K562 (cell line): ENCODE results near the gene LHX5. TPM values are rescaled to one million over a fixed set of nuclear protein-coding genes. Genes with fewer than 3 reads are reported as not detected.

ENCODE experiments used
- ATAC-seq: fragments of 200-7000 bp; cut with Tn5 transposase; 3 replicates; pipeline ENCODE4 v1.9.1; 2020; ENCODE audit warnings: moderate library complexity
- BruUV-seq: library from RNA; stranded (reverse); fragments of 400-500 nt; replicated peaks from 2 replicates; lab custom pipeline; 2021; lab: Mats Ljungman, UMichigan
- CTCF ChIA-PET: fragments of 300-600 bp; formaldehyde crosslinking; extraction: SDS; loops from one replicate; lab custom pipeline; 2021; ENCODE audit warnings: low intra/inter-chr PET ratio; lab: Yijun Ruan, JAX
- POLR2A ChIA-PET: fragments of 300-600, 350-650 bp; sonication (Branson Sonifier 250); formaldehyde crosslinking; extraction: SDS; loops from one replicate; lab custom pipeline; 2021; ENCODE audit warnings: antibody characterized with exemption, inconsistent platforms; lab: Yijun Ruan, JAX
- DNase-seq, 4 experiments: peaks; one replicate each; pipeline versions ENCODE4 v3.0.0 to v3.0.0-alpha.2; 2011 to 2018; ENCODE audit warnings: low spot score in 3 of 4, mixed read lengths in 3 of 4; ENCODE audit errors: extremely low read depth in 1 of 4
- FAIRE-seq: peaks from 2 replicates; lab custom pipeline; 2011; peaks lifted over from hg19 to GRCh38; lab: Jason Lieb, UNC
- H2AFZ ChIP-seq: 2 replicates; pipeline ENCODE4 v1.6.0; 2011; ENCODE audit warnings: low read depth, low read length, control low read depth, inconsistent platforms
- H3K27ac ChIP-seq: fragments of 200-600 bp; 3 replicates; pipeline ENCODE4 v1.8.0; 2011; ENCODE audit warnings: low read depth, mild to moderate bottlenecking, control low read depth, inconsistent platforms, low read length, moderate library complexity, mixed read lengths; ENCODE audit errors: extremely low read depth
- H3K27me3 ChIP-seq, 2 experiments: fragments of 300-600 bp in 1 of 2; 2 replicates in 1 of 2; 3 replicates in 1 of 2; pipeline versions ENCODE4 v1.6.0 to v1.8.0; 2011; ENCODE audit warnings: inconsistent platforms in 2 of 2, low read length in 2 of 2, mild to moderate bottlenecking in 1 of 2, mixed read lengths in 1 of 2, moderate library complexity in 1 of 2; ENCODE audit not compliant: control insufficient read depth in 2 of 2, insufficient read depth in 2 of 2
- H3K36me3 ChIP-seq: fragments of 300-600 bp; 3 replicates; pipeline ENCODE4 v1.8.0; 2011; ENCODE audit warnings: mild to moderate bottlenecking, low read length, inconsistent platforms; ENCODE audit not compliant: control insufficient read depth, insufficient read depth
- H3K4me1 ChIP-seq, 2 experiments: fragments of 200-600 bp in 1 of 2; replicated peaks in 1 of 2; 2 replicates in 1 of 2; 3 replicates in 1 of 2; pipeline versions ENCODE4 v1.5.1 to v1.8.0; 2011; ENCODE audit warnings: inconsistent platforms in 2 of 2, low read length in 2 of 2, mild to moderate bottlenecking in 1 of 2, mixed read lengths in 1 of 2, moderate library complexity in 1 of 2; ENCODE audit not compliant: control insufficient read depth in 2 of 2, insufficient read depth in 2 of 2
- H3K4me2 ChIP-seq: 2 replicates; pipeline ENCODE4 v1.6.1; 2011; ENCODE audit warnings: low read length, control low read depth, inconsistent platforms, mixed read lengths; ENCODE audit not compliant: insufficient read depth
- H3K4me3 ChIP-seq: fragments of 200-600 bp; sonication (generic), shearing (Covaris generic); 2 replicates; pipeline ENCODE4 v1.5.1; 2016; ENCODE audit warnings: control low read depth, inconsistent platforms
- H3K79me2 ChIP-seq: fragments of 200-600 bp; 3 replicates; pipeline ENCODE4 v1.8.0; 2011; ENCODE audit warnings: low read length, inconsistent platforms; ENCODE audit not compliant: control insufficient read depth, insufficient read depth
- H3K9ac ChIP-seq, 2 experiments: 2 replicates each; pipeline versions ENCODE4 v1.6.0 to v1.6.1; 2011; ENCODE audit warnings: low read depth in 2 of 2, low read length in 2 of 2, control low read depth in 1 of 2, inconsistent platforms in 1 of 2, mild to moderate bottlenecking in 1 of 2, mixed read lengths in 1 of 2; ENCODE audit not compliant: insufficient read depth in 1 of 2
- H3K9me1 ChIP-seq: one replicate; pipeline ENCODE4 v1.6.0; 2011; ENCODE audit warnings: inconsistent platforms, mild to moderate bottlenecking, low read length, moderate library complexity; ENCODE audit not compliant: control insufficient read depth, insufficient read depth
- H3K9me3 ChIP-seq: replicated peaks from 2 replicates; pipeline ENCODE4 v1.5.1; 2011; ENCODE audit warnings: low read depth, low read length, inconsistent platforms; ENCODE audit not compliant: control insufficient read depth, insufficient read depth
- H4K20me1 ChIP-seq: replicated peaks from 2 replicates; pipeline ENCODE4 v1.6.1; 2011; ENCODE audit warnings: low read length, inconsistent platforms, mixed read lengths; ENCODE audit not compliant: control insufficient read depth, insufficient read depth
- ATF4 ChIP-seq: fragments of 450-650 bp; formaldehyde crosslinking; IDR thresholded peaks from 2 replicates; pipeline ENCODE4 v1.4.0; 2022; ENCODE audit warnings: mild to moderate bottlenecking, moderate library complexity
- BCL6 ChIP-seq: fragments of 250-450 bp; sonication (Bioruptor Pico); IDR thresholded peaks from 2 replicates; pipeline ENCODE4 v1.4.0; 2020
- ZNF324 ChIP-seq: fragments of 250-450 bp; sonication (Bioruptor Pico); IDR thresholded peaks from 2 replicates; pipeline ENCODE4 v1.4.0; 2020; ENCODE audit warnings: mild to moderate bottlenecking
- WGBS: fragments of 100-300 bp; shearing (Covaris generic); methylation state at CpG from one replicate; pipeline ENCODE4 v1.1.6; 2016; ENCODE audit warnings: low coverage, mixed read lengths; ENCODE audit not compliant: insufficient coverage; ENCODE audit errors: missing lambda C conversion rate; 5-methylcytosine and 5-hydroxymethylcytosine counted together
- in situ Hi-C: fragments of 300-500 bp; cut with MboI; formaldehyde crosslinking; loops from 4 replicates; pipeline ENCODE4 v1.15.0; 2018; ENCODE audit warnings: inconsistent platforms, mixed read lengths
- intact Hi-C: fragments of 100-400 bp; cut with micrococcal nuclease; formaldehyde crosslinking; loops from 2 replicates; pipeline ENCODE4 v1.14.2; 2022
- polyA plus RNA-seq, 8 experiments: library from polyadenylated mRNA; depleted of rRNA in 4 of 8; stranded (reverse) in 5 of 8; unstranded in 3 of 8; fragments of >200 nt; fragmentation: Nextera tagmentation in 2 of 8; fragmentation: Illumina TruSeq in 1 of 8; extraction: Ambion mirVana in 2 of 8; extraction: Trizol in 1 of 8; gene quantifications; 2 replicates each; pipeline versions ENCODE4 v1.2.1 to v1.2.3, GENCODE V29; 2011 to 2014; ENCODE audit warnings: inconsistent platforms in 1 of 8, missing spikeins in 1 of 8
- total RNA-seq, 7 experiments: library from RNA; depleted of rRNA in 6 of 7; stranded (reverse); fragments of >200 nt in 6 of 7; fragmentation: Illumina TruSeq in 2 of 7; extraction: Trizol in 2 of 7; gene quantifications; 2 replicates each; pipeline versions ENCODE4 v1.2.1 to v1.2.3, GENCODE V29; 2011 to 2021; ENCODE audit warnings: low replicate concordance in 1 of 7

The LHX5 gene
- total and polyA plus RNA-seq, 9 of the 15 experiments (the other 6 are each of a cell fraction or from before 2014, with no cell fraction given) = 0.04 to 0.17 (median 0.05) TPM; not detected in 6

- no peak for DNase-seq
- Histone ChIP-seq H3K36me3 (no peaks in the 10 kb centered on the region), H3K9ac (no peak overlapping the region), H3K79me2 (no peaks in the 10 kb centered on the region), H3K9me3 (no peaks in the 10 kb centered on the region), H3K4me3 (no peak overlapping the region), H3K4me2 (no peak overlapping the region), H4K20me1 (peaks cover 13% of the 10 kb centered on the region), H2AFZ (no peak overlapping the region), H3K9me1 (no peaks in the 10 kb centered on the region), H3K27ac (no peak overlapping the region), H3K27me3 (peaks cover 74 to 89% of the 10 kb centered on the region in 2 experiments), H3K4me1 (peaks cover 0 to 26% of the 10 kb centered on the region in 2 experiments; a peak in 3 of 5 replicates)
- CTCF ChIA-PET = no interaction called here
- no peak for ATAC-seq
- no peak for FAIRE-seq
- no TSS peak for BruUV-seq
- 5% methylated on average over 42 of the region's 51 CpGs for WGBS
- in situ Hi-C loops (no loop called here), intact Hi-C loops (no loop called here)
- TF ChIP-seq BCL6 = no peak
- no peak for TF ChIP-seq ZNF324 (CRISPR knock-in tag)
- TF ChIP-seq ATF4 (CRISPR knock-in tag) = no peak
- POLR2A ChIA-PET = no interaction called here
Measured at GRCh38 chr12:113472191-113473121, 785 bp upstream of the LHX5 start.
